Suprapubic skin (tissue), 4 donors: ENCODE measurements around the gene HERPUD1.

Source experiments
- EP300 ChIP-seq: sonication (generic); formaldehyde crosslinking; IDR thresholded peaks from one replicate; pipeline ENCODE4 v1.6.1; 2017; ENCODE audit warnings: antibody characterized with exemption
- POLR2A ChIP-seq, 2 donors: fragments of 450-650 bp; IDR thresholded peaks; one replicate each; pipeline ENCODE4 v1.6.1; 2017; ENCODE audit warnings: antibody characterized with exemption in 2 of 2, mild to moderate bottlenecking in 2 of 2, moderate library complexity in 2 of 2
- POLR2AphosphoS5 ChIP-seq, 3 donors: sonication (generic); formaldehyde crosslinking; IDR thresholded peaks; one replicate each; pipeline ENCODE4 v1.6.1; 2017; ENCODE audit warnings: antibody characterized with exemption in 3 of 3
- TF ChIP-seq, protein P1 (sequence below), 2 donors: fragments of 200-600 bp in 1 of 2; fragments of 450-650 bp in 1 of 2; sonication (generic) in 1 of 2; IDR thresholded peaks; one replicate each; pipeline ENCODE4 v1.5.1; 2016 to 2019; ENCODE audit warnings: antibody characterized with exemption in 2 of 2, mild to moderate bottlenecking in 1 of 2, moderate library complexity in 1 of 2

DNA sequence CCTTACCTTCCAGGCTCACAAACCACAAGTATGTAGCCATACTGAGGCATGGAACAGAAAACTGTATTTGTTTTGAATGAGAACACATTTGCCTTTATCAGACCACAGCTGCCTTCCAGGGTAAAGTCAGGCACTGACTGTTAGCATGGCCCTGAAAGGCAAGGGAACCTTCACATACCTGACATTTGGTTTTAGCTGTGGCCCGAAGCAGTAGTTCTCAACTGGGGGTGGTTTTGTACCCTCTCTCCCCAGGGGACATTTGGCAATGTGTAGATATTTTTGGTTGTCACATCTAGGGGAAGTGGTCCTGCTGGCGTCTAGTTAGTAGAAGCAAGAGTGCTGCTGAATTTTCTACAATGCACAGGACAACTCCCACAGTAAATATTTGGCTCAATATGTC lies 9.2 kb downstream of the HERPUD1 start:
- TF ChIP-seq, protein P1, sequence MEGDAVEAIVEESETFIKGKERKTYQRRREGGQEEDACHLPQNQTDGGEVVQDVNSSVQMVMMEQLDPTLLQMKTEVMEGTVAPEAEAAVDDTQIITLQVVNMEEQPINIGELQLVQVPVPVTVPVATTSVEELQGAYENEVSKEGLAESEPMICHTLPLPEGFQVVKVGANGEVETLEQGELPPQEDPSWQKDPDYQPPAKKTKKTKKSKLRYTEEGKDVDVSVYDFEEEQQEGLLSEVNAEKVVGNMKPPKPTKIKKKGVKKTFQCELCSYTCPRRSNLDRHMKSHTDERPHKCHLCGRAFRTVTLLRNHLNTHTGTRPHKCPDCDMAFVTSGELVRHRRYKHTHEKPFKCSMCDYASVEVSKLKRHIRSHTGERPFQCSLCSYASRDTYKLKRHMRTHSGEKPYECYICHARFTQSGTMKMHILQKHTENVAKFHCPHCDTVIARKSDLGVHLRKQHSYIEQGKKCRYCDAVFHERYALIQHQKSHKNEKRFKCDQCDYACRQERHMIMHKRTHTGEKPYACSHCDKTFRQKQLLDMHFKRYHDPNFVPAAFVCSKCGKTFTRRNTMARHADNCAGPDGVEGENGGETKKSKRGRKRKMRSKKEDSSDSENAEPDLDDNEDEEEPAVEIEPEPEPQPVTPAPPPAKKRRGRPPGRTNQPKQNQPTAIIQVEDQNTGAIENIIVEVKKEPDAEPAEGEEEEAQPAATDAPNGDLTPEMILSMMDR (IDR thresholded peaks at IDR 0.05) = no peak
- TF ChIP-seq POLR2AphosphoS5 (IDR thresholded peaks at IDR 0.05) (no peak), POLR2A (IDR thresholded peaks at IDR 0.05) (no peak), EP300 (no peak)
